ENCODE data around the gene TLE1.

Gene TLE1

GRCh38 chr9:81686614-81687520 lies 2.5 kb downstream of the TLE1 start:
- DNase-seq = peak; percentile 76

GRCh38 chr9:81685763-81686613 lies 3.4 kb downstream of the TLE1 start:
- peak; percentile 5 for DNase-seq

GRCh38 chr9:81684635-81685034 lies 4.7 kb downstream of the TLE1 start:
- DNase-seq = no peak

GRCh38 chr9:81683704-81684103 lies 5.6 kb downstream of the TLE1 start:
- no peak for DNase-seq

- DNase-seq = no peak
Measured at GRCh38 chr9:81683238-81683637, 6.1 kb downstream of the TLE1 start.

- DNase-seq = no peak
Measured at GRCh38 chr9:81682797-81683196, 6.5 kb downstream of the TLE1 start.

- no peak for DNase-seq
Measured at GRCh38 chr9:81682177-81682576, 7.2 kb downstream of the TLE1 start.

GRCh38 chr9:81680506-81680905 lies 8.8 kb downstream of the TLE1 start:
- no peak for DNase-seq

GRCh38 chr9:81680006-81680405 lies 9.3 kb downstream of the TLE1 start:
- DNase-seq = no peak

- no peak for DNase-seq
Measured at GRCh38 chr9:81678088-81678487, 11.3 kb downstream of the TLE1 start.

- no peak for DNase-seq
Measured at GRCh38 chr9:81676395-81676794, 13.0 kb downstream of the TLE1 start.

- DNase-seq = no peak
Measured at GRCh38 chr9:81673310-81673709, 16.0 kb downstream of the TLE1 start.

GRCh38 chr9:81671880-81672280 lies 17.5 kb downstream of the TLE1 start:
- DNase-seq = no peak

GRCh38 chr9:81669866-81670265 lies 19.5 kb downstream of the TLE1 start:
- DNase-seq = no peak

GRCh38 chr9:81669041-81669651 lies 20.2 kb downstream of the TLE1 start:
- no peak for DNase-seq

GRCh38 chr9:81666123-81666522 lies 23.2 kb downstream of the TLE1 start:
- DNase-seq = no peak

GRCh38 chr9:81665322-81665871 lies 23.9 kb downstream of the TLE1 start:
- no peak for DNase-seq

- no peak for DNase-seq
Measured at GRCh38 chr9:81664638-81665222, 24.6 kb downstream of the TLE1 start.

- no peak for DNase-seq
Measured at GRCh38 chr9:81661339-81661738, 28.0 kb downstream of the TLE1 start.

- DNase-seq = peak; percentile 20
Measured at GRCh38 chr9:81656871-81657337, 32.4 kb downstream of the TLE1 start.

GRCh38 chr9:81656004-81656403 lies 33.3 kb downstream of the TLE1 start:
- DNase-seq = no peak

- DNase-seq = no peak
Measured at GRCh38 chr9:81653240-81653639, 36.1 kb downstream of the TLE1 start.
